Uterus (tissue), 2 donors: ENCODE measurements around the gene IQCK.

ENCODE experiments used
- CTCF ChIP-seq, 4 experiments: fragments of 200-600 bp in 2 of 4; fragments of 450-650 bp in 2 of 4; sonication (generic) in 2 of 4; IDR thresholded peaks; one replicate each; pipeline ENCODE4 v1.5.1; 2016 to 2019; ENCODE audit warnings: antibody characterized with exemption in 4 of 4, mild to moderate bottlenecking in 2 of 4, moderate library complexity in 1 of 4
- POLR2A ChIP-seq, 2 donors: fragments of 450-650 bp; IDR thresholded peaks; one replicate each; pipeline ENCODE4 v1.6.1; 2016; ENCODE audit warnings: antibody characterized with exemption in 2 of 2, mild to moderate bottlenecking in 1 of 2, moderate library complexity in 1 of 2

- no peak for TF ChIP-seq CTCF (IDR thresholded peaks at IDR 0.05)
- TF ChIP-seq POLR2A (IDR thresholded peaks at IDR 0.05) = no peak
Observed at GRCh38 chr16:19822533-19822932, 104.5 kb downstream of the IQCK start.
